Upper lobe of right lung (tissue), 1 donor: ENCODE data around the gene ITPR2. TPM values are rescaled to one million over a fixed set of nuclear protein-coding genes. Genes with fewer than 3 reads are reported as not detected.
"Not testable (repeated sequence)": the region's sequence is repeated elsewhere in the genome, so short reads cannot be mapped to it uniquely, and the experiment has no call there.

Source experiments
- ATAC-seq: fragments of 200-7000 bp; cut with Tn5 transposase; one replicate; pipeline ENCODE4 v1.9.1; 2020; ENCODE audit warnings: mild to moderate bottlenecking, moderate library complexity
- DNase-seq: peaks from one replicate; pipeline ENCODE4 v3.0.0-alpha.2; 2020
- H3K27ac ChIP-seq: fragments of 200-600 bp; one replicate; pipeline ENCODE4 v1.8.0; 2022
- H3K27me3 ChIP-seq: fragments of 200-600 bp; one replicate; pipeline ENCODE4 v1.8.0; 2022; ENCODE audit warnings: mild to moderate bottlenecking
- H3K36me3 ChIP-seq: fragments of 200-600 bp; one replicate; pipeline ENCODE4 v1.8.0; 2022
- H3K4me1 ChIP-seq: fragments of 200-600 bp; one replicate; pipeline ENCODE4 v1.8.0; 2022
- H3K4me3 ChIP-seq: fragments of 200-600 bp; one replicate; pipeline ENCODE4 v1.8.0; 2022; ENCODE audit warnings: mild to moderate bottlenecking
- H3K9me3 ChIP-seq: fragments of 200-600 bp; one replicate; pipeline ENCODE4 v1.8.0; 2022
- CTCF ChIP-seq: fragments of 200-600 bp; IDR thresholded peaks from one replicate; pipeline ENCODE4 v1.8.0; 2022; ENCODE audit warnings: antibody characterized with exemption
- intact Hi-C: fragments of 100-400 bp; cut with DNase I; formaldehyde crosslinking; loops from one replicate; pipeline ENCODE4 v1.11.0; 2022
- total RNA-seq: library from RNA; stranded (reverse); fragmentation: NEBNext Ultra II Directional; extraction: Animal tissue kit (Norgen Biotek cat#: 25700); gene quantifications from one replicate; pipeline ENCODE4 v1.2.1, GENCODE V29; 2021
- donor health status: DM: no; HTN: yes; CAD: no; lungs with severe emphysema.

The ITPR2 gene
- total RNA-seq, 1 donor from 2014 or later: 50.8 TPM

GRCh38 chr12:26680727-26681455 is 152.1 kb downstream of the ITPR2 start:
- Histone ChIP-seq H3K27ac (no peak overlapping the region), H3K4me1 (no peaks in the 10 kb centered on the region), H3K36me3 (peaks cover 42% of the 10 kb centered on the region), H3K4me3 (no peak overlapping the region), H3K27me3 (no peaks in the 10 kb centered on the region), H3K9me3 (peaks cover 4% of the 10 kb centered on the region)
- intact Hi-C loops: no loop called here
- TF ChIP-seq CTCF: no peak
- DNase-seq: no peak
- no peak for ATAC-seq

GRCh38 chr12:26678697-26679660 is 154.0 kb downstream of the ITPR2 start:
- DNase-seq (no peak), ATAC-seq (no peak)
- peaks cover 24% of the 10 kb centered on the region for H3K36me3 ChIP-seq
- H3K4me1 ChIP-seq: no peaks in the 10 kb centered on the region
- TF ChIP-seq CTCF: no peak
- no peaks in the 10 kb centered on the region for H3K27me3 ChIP-seq
- no peak overlapping the region for H3K4me3 ChIP-seq
- intact Hi-C loops: no loop called here
- peaks cover 2% of the 10 kb centered on the region for H3K9me3 ChIP-seq
- H3K27ac ChIP-seq: no peak overlapping the region

GRCh38 chr12:26671487-26671886 is 161.5 kb downstream of the ITPR2 start:
- H3K27me3 ChIP-seq, H3K4me3 ChIP-seq, H3K4me1 ChIP-seq, ATAC-seq, H3K9me3 ChIP-seq, H3K36me3 ChIP-seq, intact Hi-C loops, H3K27ac ChIP-seq, DNase-seq: not testable (repeated sequence)

GRCh38 chr12:26668847-26669246 is 164.1 kb downstream of the ITPR2 start:
- TF ChIP-seq CTCF: no peak

GRCh38 chr12:26668230-26668629 is 164.8 kb downstream of the ITPR2 start:
- H3K27ac ChIP-seq: no peak overlapping the region
- peaks cover 12% of the 10 kb centered on the region for H3K36me3 ChIP-seq
- H3K4me1 ChIP-seq: no peaks in the 10 kb centered on the region
- intact Hi-C loops: no loop called here
- no peak overlapping the region for H3K4me3 ChIP-seq
- no peaks in the 10 kb centered on the region for H3K9me3 ChIP-seq
- TF ChIP-seq CTCF: no peak
- no peaks in the 10 kb centered on the region for H3K27me3 ChIP-seq
- DNase-seq (no peak), ATAC-seq (no peak)

More at GRCh38 chr12:26668847-26669246, 164.1 kb downstream of the ITPR2 start:
- ATAC-seq (no peak), DNase-seq (no peak)
- Histone ChIP-seq H3K9me3 (no peaks in the 10 kb centered on the region), H3K4me3 (no peak overlapping the region), H3K36me3 (peaks cover 8% of the 10 kb centered on the region), H3K27me3 (no peaks in the 10 kb centered on the region), H3K4me1 (no peaks in the 10 kb centered on the region), H3K27ac (no peak overlapping the region)
- intact Hi-C loops: no loop called here

- no peak for ATAC-seq
- TF ChIP-seq CTCF: no peak
- Histone ChIP-seq H3K9me3 (no peaks in the 10 kb centered on the region), H3K27me3 (no peaks in the 10 kb centered on the region), H3K4me1 (no peaks in the 10 kb centered on the region), H3K36me3 (peaks cover 18% of the 10 kb centered on the region), H3K27ac (no peak overlapping the region), H3K4me3 (no peak overlapping the region)
- intact Hi-C loops: no loop called here
- no peak for DNase-seq
Measured at GRCh38 chr12:26666286-26666685, 166.7 kb downstream of the ITPR2 start.
